GM12878 (cell line): ENCODE measurements around the gene ADAM19. TPM values are rescaled to one million over a fixed set of nuclear protein-coding genes. Genes with fewer than 3 reads are reported as not detected.

ENCODE experiments used
- ATAC-seq: fragments of 200-7000 bp; cut with Tn5 transposase; 3 replicates; pipeline ENCODE4 v1.9.1; 2020; ENCODE audit warnings: mild to moderate bottlenecking, moderate library complexity
- BruUV-seq: library from RNA; stranded (reverse); fragments of 400-500 nt; replicated peaks from 2 replicates; lab custom pipeline; 2021; lab: Mats Ljungman, UMichigan
- CTCF ChIA-PET: fragments of 300-600 bp; sonication (Branson Sonifier 250); formaldehyde crosslinking; extraction: SDS; loops from one replicate; lab custom pipeline; 2021; ENCODE audit warnings: inconsistent platforms; lab: Yijun Ruan, JAX
- POLR2A ChIA-PET: fragments of 350-600 bp; formaldehyde crosslinking; extraction: SDS; loops from one replicate; lab custom pipeline; 2021; ENCODE audit warnings: inconsistent platforms; lab: Charles Lee
- RAD21 ChIA-PET: fragments of 300-600 bp; sonication (Branson Sonifier 250); formaldehyde crosslinking; loops from one replicate; lab custom pipeline; 2023; ENCODE audit warnings: antibody characterized with exemption; ENCODE audit not compliant: unreplicated experiment; lab: Charles Lee
- SMC1A ChIA-PET: fragments of 300-600 bp; sonication (Branson Sonifier 250); formaldehyde crosslinking; loops from one replicate; lab custom pipeline; 2023; ENCODE audit not compliant: unreplicated experiment, uncharacterized antibody; lab: Charles Lee
- DNase-seq: peaks from one replicate; pipeline ENCODE4 v3.0.0-alpha.2; 2011; ENCODE audit warnings: low read depth, low spot score
- FAIRE-seq: peaks from 3 replicates; lab custom pipeline; 2011; peaks lifted over from hg19 to GRCh38; lab: Jason Lieb, UNC
- H2AFZ ChIP-seq: 2 replicates; pipeline ENCODE4 v1.6.0; 2011; ENCODE audit warnings: low read depth, low read length, control low read depth; ENCODE audit not compliant: control insufficient read depth
- H3K27ac ChIP-seq: 2 replicates; pipeline ENCODE4 v1.5.1; 2011; ENCODE audit warnings: control low read depth; ENCODE audit not compliant: control insufficient read depth, insufficient read depth
- H3K27me3 ChIP-seq, 2 experiments: replicated peaks in 1 of 2; 2 replicates each; pipeline versions ENCODE4 v1.6.0 to v1.6.1; 2011; ENCODE audit warnings: low read length in 1 of 2; ENCODE audit not compliant: control insufficient read depth in 2 of 2, insufficient read depth in 2 of 2
- H3K36me3 ChIP-seq, 2 experiments: 2 replicates each; pipeline ENCODE4 v1.5.1; 2011; ENCODE audit warnings: low read length in 1 of 2; ENCODE audit not compliant: control insufficient read depth in 2 of 2, insufficient read depth in 2 of 2
- H3K4me1 ChIP-seq: 2 replicates; pipeline ENCODE4 v1.6.1; 2011; ENCODE audit warnings: mild to moderate bottlenecking, low read length, moderate library complexity, mixed read lengths; ENCODE audit not compliant: control insufficient read depth, insufficient read depth
- H3K4me2 ChIP-seq: 2 replicates; pipeline ENCODE4 v1.6.0; 2011; ENCODE audit warnings: control low read depth; ENCODE audit not compliant: control insufficient read depth, insufficient read depth
- H3K4me3 ChIP-seq: fragments of 200-600 bp; sonication (generic); 2 replicates; pipeline ENCODE4 v1.5.1; 2016
- H3K79me2 ChIP-seq: 2 replicates; pipeline ENCODE4 v1.6.0; 2011; ENCODE audit warnings: low read length; ENCODE audit not compliant: control insufficient read depth, insufficient read depth
- H3K9ac ChIP-seq: 2 replicates; pipeline ENCODE4 v1.8.0; 2011; ENCODE audit warnings: low read length, control low read depth, mixed read lengths; ENCODE audit not compliant: control insufficient read depth, insufficient read depth
- H3K9me3 ChIP-seq: replicated peaks from 3 replicates; pipeline ENCODE4 v1.5.1; 2011; ENCODE audit warnings: mild to moderate bottlenecking, low read length; ENCODE audit not compliant: control insufficient read depth, insufficient read depth
- H4K20me1 ChIP-seq: 2 replicates; pipeline ENCODE4 v1.6.0; 2011; ENCODE audit not compliant: control insufficient read depth, insufficient read depth
- IKZF1 ChIP-seq: fragments of 450-650 bp; conservative IDR thresholded peaks from 2 replicates; pipeline ENCODE4 v1.6.1; 2017; ENCODE audit warnings: antibody characterized with exemption, mild to moderate bottlenecking
- WGBS: methylation state at CpG from one replicate; pipeline ENCODE4 v1.1.6; 2016; ENCODE audit warnings: low lambda C conversion rate; ENCODE audit not compliant: insufficient replicate concordance, insufficient coverage; ENCODE audit errors: missing lambda C conversion rate; 5-methylcytosine and 5-hydroxymethylcytosine counted together
- in situ Hi-C: fragments of 300-500 bp; cut with MboI; formaldehyde crosslinking; loops from 9 replicates; pipeline ENCODE4 v1.14.3; 2018; ENCODE audit warnings: mixed read lengths
- intact Hi-C: fragments of 100-400 bp; cut with micrococcal nuclease; formaldehyde crosslinking; loops from one replicate; pipeline ENCODE4 v1.14.2; 2022; ENCODE audit not compliant: unreplicated experiment
- polyA plus RNA-seq, 11 experiments: library from polyadenylated mRNA; depleted of rRNA in 4 of 11; unstranded in 6 of 11; stranded (reverse) in 5 of 11; fragments of >200 nt; fragmentation: Nextera tagmentation in 4 of 11; fragmentation: Illumina TruSeq in 1 of 11; extraction: Ambion mirVana in 4 of 11; extraction: Trizol in 1 of 11; gene quantifications; 1 replicate in 1 of 11; 2 replicates in 10 of 11; pipeline versions ENCODE4 v1.2.1 to v1.2.3, GENCODE V29; 2011 to 2016; ENCODE audit warnings: inconsistent platforms in 2 of 11, missing spikeins in 2 of 11, low read depth in 1 of 11
- total RNA-seq, 4 experiments: library from RNA; depleted of rRNA in 3 of 4; stranded (reverse); fragments of >200 nt in 3 of 4; fragmentation: Illumina TruSeq in 1 of 4; extraction: Trizol in 1 of 4; gene quantifications; 2 replicates each; pipeline versions ENCODE4 v1.2.1 to v1.2.3, GENCODE V29; 2013 to 2021
- TF ChIP-seq, protein P1 (sequence below): IDR thresholded peaks from 2 replicates; pipeline ENCODE4 v1.6.1; 2011; ENCODE audit warnings: low read depth, low read length, improper control_type of control experiment, borderline replicate concordance
- TF ChIP-seq, protein P2 (sequence below): IDR thresholded peaks from 2 replicates; pipeline ENCODE4 v1.6.1; 2012; ENCODE audit warnings: low read depth, low read length, improper control_type of control experiment

Gene ADAM19
- total and polyA plus RNA-seq, 10 of the 15 experiments (the other 5 are each of a cell fraction or from before 2014, with no cell fraction given), result 16.0 to 92.8 (median 44.7) TPM

GRCh38 chr5:157528036-157528632 is 47.4 kb downstream of the ADAM19 start:
- TF ChIP-seq, protein P1, sequence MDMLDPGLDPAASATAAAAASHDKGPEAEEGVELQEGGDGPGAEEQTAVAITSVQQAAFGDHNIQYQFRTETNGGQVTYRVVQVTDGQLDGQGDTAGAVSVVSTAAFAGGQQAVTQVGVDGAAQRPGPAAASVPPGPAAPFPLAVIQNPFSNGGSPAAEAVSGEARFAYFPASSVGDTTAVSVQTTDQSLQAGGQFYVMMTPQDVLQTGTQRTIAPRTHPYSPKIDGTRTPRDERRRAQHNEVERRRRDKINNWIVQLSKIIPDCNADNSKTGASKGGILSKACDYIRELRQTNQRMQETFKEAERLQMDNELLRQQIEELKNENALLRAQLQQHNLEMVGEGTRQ, result no peak
- TF ChIP-seq, protein P2, sequence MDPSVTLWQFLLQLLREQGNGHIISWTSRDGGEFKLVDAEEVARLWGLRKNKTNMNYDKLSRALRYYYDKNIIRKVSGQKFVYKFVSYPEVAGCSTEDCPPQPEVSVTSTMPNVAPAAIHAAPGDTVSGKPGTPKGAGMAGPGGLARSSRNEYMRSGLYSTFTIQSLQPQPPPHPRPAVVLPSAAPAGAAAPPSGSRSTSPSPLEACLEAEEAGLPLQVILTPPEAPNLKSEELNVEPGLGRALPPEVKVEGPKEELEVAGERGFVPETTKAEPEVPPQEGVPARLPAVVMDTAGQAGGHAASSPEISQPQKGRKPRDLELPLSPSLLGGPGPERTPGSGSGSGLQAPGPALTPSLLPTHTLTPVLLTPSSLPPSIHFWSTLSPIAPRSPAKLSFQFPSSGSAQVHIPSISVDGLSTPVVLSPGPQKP, result no peak
- no peak for TF ChIP-seq IKZF1
- Histone ChIP-seq H3K79me2 (no peaks in the 10 kb centered on the region), H3K4me1 (peaks cover 7% of the 10 kb centered on the region), H3K27ac (no peak overlapping the region), H3K4me3 (no peak overlapping the region), H3K9ac (no peak overlapping the region), H3K27me3 (no peaks in the 10 kb centered on the region), H3K9me3 (no peaks in the 10 kb centered on the region; the same call in 2 of the 3 replicates), H2AFZ (no peak overlapping the region), H4K20me1 (no peaks in the 10 kb centered on the region), H3K36me3 (peaks cover 12 to 20% of the 10 kb centered on the region in 2 experiments; a peak in 3 of 4 replicates), H3K4me2 (no peak overlapping the region)
- ChIA-PET CTCF (interaction anchor here (1.0 kb wide), 1 partner anchor 215 kb away, joined by 3 read pairs; the partner anchor contains the start of gene LSM11), POLR2A (interaction anchor here (1.1 kb wide), 1 partner anchor 9 kb away, joined by 3 read pairs; no protein-coding TSS in a partner anchor), RAD21 (no interaction called here), SMC1A (interaction anchor here (0.8 to 1.0 kb wide), 2 partner anchors 8 to 9 kb away, joined by 3 read pairs; no protein-coding TSS in a partner anchor)
- in situ Hi-C loops, result no loop called here
- BruUV-seq, result no TSS peak
- ATAC-seq (no peak), FAIRE-seq (no peak), DNase-seq (no peak)
- intact Hi-C loops, result no loop called here
- 73% methylated on average over 9 of the region's 9 CpGs for WGBS
